ENCODE measurements around the gene CAMTA1.
"Not testable (repeated sequence)": the region's sequence is repeated elsewhere in the genome, so short reads cannot be mapped to it uniquely, and the experiment has no call there.

CAMTA1 gene

DNA sequence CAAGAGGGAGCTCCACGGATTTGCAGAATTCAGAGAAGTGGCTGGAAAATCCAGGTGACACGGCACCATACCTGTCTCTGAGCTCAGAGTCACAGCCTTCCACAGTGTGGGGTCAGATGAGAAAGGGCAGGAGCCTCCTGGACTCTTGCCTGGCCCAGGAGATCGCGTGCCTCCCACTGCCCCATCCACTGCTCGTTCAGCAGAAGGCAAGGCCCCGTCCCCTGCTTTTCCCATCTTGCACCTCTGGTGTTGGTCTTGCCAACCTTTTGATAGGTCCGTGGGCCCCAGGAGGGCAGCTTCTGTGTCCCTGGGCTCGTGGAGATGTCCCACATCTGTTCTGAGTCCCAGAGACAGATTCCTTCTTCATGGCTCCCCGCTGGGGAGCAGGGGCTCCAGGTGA, 902.2 kb downstream of the CAMTA1 start:
- Histone ChIP-seq H2AFZ (ENCODE audit: low read depth, low read length) (no peak overlapping the region), H3K9me3 (ENCODE audit: insufficient read depth, low read length, severe bottlenecking) (no peaks in the 10 kb centered on the region), H3K79me2 (ENCODE audit: insufficient read depth, low read length) (no peaks in the 10 kb centered on the region), H3K27me3 (ENCODE audit: insufficient read depth, low read length, poor library complexity) (peaks cover 5% of the 10 kb centered on the region), H3K36me3 (ENCODE audit: insufficient read depth, low read length) (no peaks in the 10 kb centered on the region), H3K4me1 (ENCODE audit: insufficient read depth, low read length) (no peaks in the 10 kb centered on the region), H3K4me3 (ENCODE audit: low read depth in 1 of 2, low read length in 2 of 2) (no peak overlapping the region), H3K27ac (ENCODE audit: low read length) (no peak overlapping the region), H4K20me1 (ENCODE audit: insufficient read depth, low read length) (peaks cover 1% of the 10 kb centered on the region; the same call in 1 of the 2 replicates), H3K4me2 (ENCODE audit: insufficient read depth, low read length) (no peak overlapping the region), H3K9ac (ENCODE audit: low read depth, low read length) (no peak overlapping the region)
- no peak for TF ChIP-seq EZH2 (IDR thresholded peaks at IDR 0.05; ENCODE audit: borderline replicate concordance, low read depth, low read length, severe bottlenecking)
- TF ChIP-seq, protein P1, sequence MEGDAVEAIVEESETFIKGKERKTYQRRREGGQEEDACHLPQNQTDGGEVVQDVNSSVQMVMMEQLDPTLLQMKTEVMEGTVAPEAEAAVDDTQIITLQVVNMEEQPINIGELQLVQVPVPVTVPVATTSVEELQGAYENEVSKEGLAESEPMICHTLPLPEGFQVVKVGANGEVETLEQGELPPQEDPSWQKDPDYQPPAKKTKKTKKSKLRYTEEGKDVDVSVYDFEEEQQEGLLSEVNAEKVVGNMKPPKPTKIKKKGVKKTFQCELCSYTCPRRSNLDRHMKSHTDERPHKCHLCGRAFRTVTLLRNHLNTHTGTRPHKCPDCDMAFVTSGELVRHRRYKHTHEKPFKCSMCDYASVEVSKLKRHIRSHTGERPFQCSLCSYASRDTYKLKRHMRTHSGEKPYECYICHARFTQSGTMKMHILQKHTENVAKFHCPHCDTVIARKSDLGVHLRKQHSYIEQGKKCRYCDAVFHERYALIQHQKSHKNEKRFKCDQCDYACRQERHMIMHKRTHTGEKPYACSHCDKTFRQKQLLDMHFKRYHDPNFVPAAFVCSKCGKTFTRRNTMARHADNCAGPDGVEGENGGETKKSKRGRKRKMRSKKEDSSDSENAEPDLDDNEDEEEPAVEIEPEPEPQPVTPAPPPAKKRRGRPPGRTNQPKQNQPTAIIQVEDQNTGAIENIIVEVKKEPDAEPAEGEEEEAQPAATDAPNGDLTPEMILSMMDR (IDR thresholded peaks at IDR 0.05; ENCODE audit: borderline replicate concordance, extremely low read depth, low read length, poor library complexity, severe bottlenecking), result no peak
- no peak for DNase-seq
- no peak for ATAC-seq (ENCODE audit: insufficient read depth, low read depth)

DNA sequence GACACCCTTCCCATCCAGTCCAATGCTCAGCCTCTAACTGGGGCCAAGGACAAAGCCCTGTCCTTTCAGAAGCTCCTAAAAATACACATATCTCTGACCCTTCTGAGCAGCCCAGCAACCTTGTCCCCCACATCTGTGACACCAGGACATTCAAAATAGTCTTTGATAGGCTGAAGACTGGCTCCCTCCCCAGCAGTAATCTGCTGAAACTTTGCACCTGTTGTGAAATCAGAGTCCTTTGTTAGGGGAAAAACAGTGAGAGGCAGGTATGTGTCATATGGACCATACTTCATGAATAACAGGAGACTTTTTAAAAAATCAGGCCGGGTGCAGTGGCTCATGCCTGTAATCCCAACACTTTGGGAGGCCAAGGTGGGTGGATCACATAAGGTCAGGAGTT, 903.4 kb downstream of the CAMTA1 start:
- Histone ChIP-seq H3K27me3 (ENCODE audit: insufficient read depth, low read length, poor library complexity) (peaks cover 5% of the 10 kb centered on the region), H3K4me2 (ENCODE audit: insufficient read depth, low read length) (no peak overlapping the region)

DNA sequence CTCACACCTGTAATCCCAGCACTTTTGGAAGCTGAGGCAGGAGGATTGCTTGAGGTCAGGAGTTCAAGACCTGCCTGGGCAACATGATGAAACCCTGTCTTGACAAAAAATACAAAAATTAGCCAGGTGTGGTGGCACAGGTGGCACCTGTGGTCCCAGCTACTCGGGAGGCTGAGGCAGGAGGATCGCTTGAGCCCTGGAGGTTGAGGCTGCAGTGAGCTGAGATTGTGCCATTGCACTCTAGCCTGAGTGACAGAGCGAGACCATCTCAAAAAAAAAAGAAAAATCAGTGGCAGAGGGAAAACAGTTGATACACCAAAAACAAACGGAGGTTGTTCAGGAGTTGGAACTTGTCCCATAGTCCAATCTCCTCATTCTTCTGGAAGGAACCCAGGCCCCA, 904.1 kb downstream of the CAMTA1 start:
- not testable (repeated sequence) for H3K27ac ChIP-seq (ENCODE audit: low read length); DNase-seq; H3K9me3 ChIP-seq (ENCODE audit: insufficient read depth, low read length, severe bottlenecking); H3K27me3 ChIP-seq (ENCODE audit: insufficient read depth, low read length, poor library complexity); H3K36me3 ChIP-seq (ENCODE audit: insufficient read depth, low read length); ATAC-seq (ENCODE audit: insufficient read depth, low read depth); H3K4me2 ChIP-seq (ENCODE audit: insufficient read depth, low read length); H3K79me2 ChIP-seq (ENCODE audit: insufficient read depth, low read length); H3K4me1 ChIP-seq (ENCODE audit: insufficient read depth, low read length); H3K4me3 ChIP-seq (ENCODE audit: low read depth in 1 of 2, low read length in 2 of 2); H2AFZ ChIP-seq (ENCODE audit: low read depth, low read length); H3K9ac ChIP-seq (ENCODE audit: low read depth, low read length); H4K20me1 ChIP-seq (ENCODE audit: insufficient read depth, low read length)

More for the DNA sequence above, 903.4 kb downstream of the CAMTA1 start:
- Histone ChIP-seq H3K4me1 (ENCODE audit: insufficient read depth, low read length) (no peaks in the 10 kb centered on the region), H4K20me1 (ENCODE audit: insufficient read depth, low read length) (no peaks in the 10 kb centered on the region; the same call in 1 of the 2 replicates), H3K27ac (ENCODE audit: low read length) (no peak overlapping the region), H2AFZ (ENCODE audit: low read depth, low read length) (no peak overlapping the region), H3K4me3 (ENCODE audit: low read depth in 1 of 2, low read length in 2 of 2) (no peak overlapping the region), H3K9me3 (ENCODE audit: insufficient read depth, low read length, severe bottlenecking) (peaks cover 2% of the 10 kb centered on the region), H3K79me2 (ENCODE audit: insufficient read depth, low read length) (no peaks in the 10 kb centered on the region), H3K9ac (ENCODE audit: low read depth, low read length) (no peak overlapping the region), H3K36me3 (ENCODE audit: insufficient read depth, low read length) (no peaks in the 10 kb centered on the region)
- DNase-seq (no peak), ATAC-seq (ENCODE audit: insufficient read depth, low read depth) (no peak)
- TF ChIP-seq, protein P1 (IDR thresholded peaks at IDR 0.05; ENCODE audit: borderline replicate concordance, extremely low read depth, low read length, poor library complexity, severe bottlenecking), result no peak
- TF ChIP-seq EZH2 (IDR thresholded peaks at IDR 0.05; ENCODE audit: borderline replicate concordance, low read depth, low read length, severe bottlenecking), result no peak

DNA sequence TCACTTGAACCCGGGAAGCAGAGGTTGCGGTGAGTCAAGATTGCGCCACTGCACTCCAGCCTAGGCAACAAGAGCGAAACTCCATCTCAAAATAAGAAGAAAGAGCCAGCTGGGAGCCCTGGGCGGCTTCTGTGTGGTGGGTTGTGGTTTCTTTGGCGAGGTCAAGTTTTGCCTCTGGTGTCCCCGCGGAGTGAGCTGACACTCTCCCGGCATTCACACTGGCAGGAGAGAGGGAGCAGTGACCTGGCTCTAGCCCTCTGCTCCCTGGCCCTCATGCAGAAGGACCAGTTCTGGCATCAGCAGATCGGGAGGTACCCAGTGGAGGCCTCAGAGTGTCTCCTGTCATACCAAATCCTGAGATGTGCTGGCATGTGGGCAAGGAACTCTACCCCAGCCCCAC, 904.8 kb downstream of the CAMTA1 start:
- H3K9ac ChIP-seq (ENCODE audit: low read depth, low read length), result no peak overlapping the region

More for the DNA sequence above, 904.8 kb downstream of the CAMTA1 start:
- H3K36me3 ChIP-seq (ENCODE audit: insufficient read depth, low read length), result no peaks in the 10 kb centered on the region
- DNase-seq, result no peak
- H3K79me2 ChIP-seq (ENCODE audit: insufficient read depth, low read length), result no peaks in the 10 kb centered on the region
- H3K4me2 ChIP-seq (ENCODE audit: insufficient read depth, low read length), result no peak overlapping the region
- H3K4me1 ChIP-seq (ENCODE audit: insufficient read depth, low read length), result no peaks in the 10 kb centered on the region
- peaks cover 5% of the 10 kb centered on the region for H3K27me3 ChIP-seq (ENCODE audit: insufficient read depth, low read length, poor library complexity)
- H4K20me1 ChIP-seq (ENCODE audit: insufficient read depth, low read length), result no peaks in the 10 kb centered on the region; the same call in 1 of the 2 replicates
- H3K4me3 ChIP-seq (ENCODE audit: low read depth in 1 of 2, low read length in 2 of 2), result no peak overlapping the region
- ATAC-seq (ENCODE audit: insufficient read depth, low read depth), result no peak
- H2AFZ ChIP-seq (ENCODE audit: low read depth, low read length), result no peak overlapping the region
- H3K9me3 ChIP-seq (ENCODE audit: insufficient read depth, low read length, severe bottlenecking), result peaks cover 5% of the 10 kb centered on the region
- H3K27ac ChIP-seq (ENCODE audit: low read length), result no peak overlapping the region
- no peak for TF ChIP-seq EZH2 (IDR thresholded peaks at IDR 0.05; ENCODE audit: borderline replicate concordance, low read depth, low read length, severe bottlenecking)
- TF ChIP-seq, protein P1 (IDR thresholded peaks at IDR 0.05; ENCODE audit: borderline replicate concordance, extremely low read depth, low read length, poor library complexity, severe bottlenecking), result no peak

Data from DND-41 (cell line).